GM21576 (cell line): ENCODE measurements around the gene PARP9.
"Not testable (repeated sequence)": the region's sequence is repeated elsewhere in the genome, so short reads cannot be mapped to it uniquely, and the experiment has no call there.

ENCODE experiments used
- ATAC-seq: cut with Tn5 transposase; IDR thresholded peaks from one replicate; pipeline ENCODE4 v1.9.1; 2021; ENCODE audit warnings: mild to moderate bottlenecking, moderate library complexity; ENCODE audit not compliant: unreplicated experiment

Gene PARP9

GRCh38 chr3:122576174-122576940 lies 12.3 kb upstream of the PARP9 start:
- peak; percentile 77 for ATAC-seq

DNA sequence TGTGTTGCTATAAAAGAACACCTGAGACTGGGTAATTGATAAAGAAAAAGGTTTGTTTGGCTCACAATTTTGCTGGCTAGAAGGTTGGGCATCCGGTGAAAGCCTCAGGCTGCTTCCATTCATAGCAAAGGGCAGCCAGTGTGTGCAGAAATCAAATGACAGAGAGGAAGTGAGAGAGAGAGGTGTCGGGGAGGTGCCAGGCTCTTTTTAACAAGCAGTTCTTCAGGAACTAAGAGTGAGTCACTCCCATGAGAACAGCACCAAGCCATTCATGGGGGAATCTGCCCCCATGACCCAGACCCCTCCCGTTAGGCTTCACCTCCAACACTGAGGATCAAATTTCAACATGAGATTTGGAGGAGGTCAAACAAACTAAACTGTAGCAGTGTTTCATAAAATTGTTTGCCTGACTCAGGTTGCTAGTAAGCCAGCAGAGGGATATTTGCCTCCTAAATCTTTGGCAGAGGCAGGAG lies 8.9 kb upstream of the PARP9 start:
- no peak for ATAC-seq

DNA sequence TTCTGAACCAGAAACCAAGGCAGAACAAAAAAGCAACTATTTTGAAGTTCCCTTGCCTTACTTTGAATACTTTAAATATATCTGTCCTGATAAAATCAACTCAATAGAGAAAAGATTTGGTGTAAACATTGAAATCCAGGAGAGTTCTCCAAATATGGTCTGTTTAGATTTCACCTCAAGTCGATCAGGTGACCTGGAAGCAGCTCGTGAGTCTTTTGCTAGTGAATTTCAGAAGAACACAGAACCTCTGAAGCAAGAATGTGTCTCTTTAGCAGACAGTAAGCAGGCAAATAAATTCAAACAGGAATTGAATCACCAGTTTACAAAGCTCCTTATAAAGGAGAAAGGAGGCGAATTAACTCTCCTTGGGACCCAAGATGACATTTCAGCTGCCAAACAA lies 4.7 kb upstream of the PARP9 start:
- ATAC-seq, result no peak

GRCh38 chr3:122568131-122568530 lies 4.0 kb upstream of the PARP9 start:
- ATAC-seq, result not testable (repeated sequence)

- ATAC-seq, result no peak
These were observed 429 bp downstream of the PARP9 start for GRCh38 chr3:122563717-122564025.

GRCh38 chr3:122562923-122563716 lies 980 bp downstream of the PARP9 start:
- ATAC-seq, result no peak

- no peak for ATAC-seq
These were observed 3.4 kb downstream of the PARP9 start for GRCh38 chr3:122560680-122561079.

DNA sequence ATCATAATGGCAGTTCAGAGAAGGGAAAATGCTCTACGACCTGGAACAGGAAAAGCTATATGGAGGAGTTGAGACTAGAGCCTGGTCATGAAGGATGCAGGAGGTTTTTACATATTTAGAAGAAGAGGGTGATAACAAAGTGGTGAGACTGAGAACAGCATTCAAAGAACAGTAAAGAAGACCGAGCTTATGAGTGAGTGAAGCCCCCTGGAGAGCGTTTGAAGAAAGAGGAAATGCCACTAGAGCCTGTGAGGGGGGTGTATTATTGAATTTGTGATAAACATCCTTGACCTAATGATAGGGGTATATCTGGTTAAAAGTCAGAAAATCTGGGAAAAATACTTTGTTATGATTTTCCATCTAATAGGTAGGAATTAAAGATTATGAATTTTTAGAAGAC lies 4.2 kb downstream of the PARP9 start:
- ATAC-seq, result no peak

DNA sequence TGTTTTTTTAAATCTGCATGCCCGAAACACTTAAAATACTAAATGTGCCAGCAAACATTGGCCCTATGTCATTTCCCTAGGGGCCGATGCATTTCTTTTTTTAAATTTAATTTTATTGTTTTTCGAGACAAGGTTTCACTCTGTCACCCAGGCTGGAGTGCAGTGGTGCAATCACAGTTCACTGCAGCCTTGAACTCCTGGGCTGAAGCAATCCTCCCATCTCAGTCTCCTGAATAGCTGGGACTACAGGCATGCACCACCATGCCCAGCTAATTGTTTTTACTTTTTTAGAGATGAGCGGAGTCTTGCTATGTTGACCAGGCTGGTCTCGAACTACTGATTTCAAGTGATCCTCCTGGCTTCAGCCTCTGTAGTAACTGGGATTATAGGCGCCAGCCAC lies 5.5 kb downstream of the PARP9 start:
- ATAC-seq, result no peak

DNA sequence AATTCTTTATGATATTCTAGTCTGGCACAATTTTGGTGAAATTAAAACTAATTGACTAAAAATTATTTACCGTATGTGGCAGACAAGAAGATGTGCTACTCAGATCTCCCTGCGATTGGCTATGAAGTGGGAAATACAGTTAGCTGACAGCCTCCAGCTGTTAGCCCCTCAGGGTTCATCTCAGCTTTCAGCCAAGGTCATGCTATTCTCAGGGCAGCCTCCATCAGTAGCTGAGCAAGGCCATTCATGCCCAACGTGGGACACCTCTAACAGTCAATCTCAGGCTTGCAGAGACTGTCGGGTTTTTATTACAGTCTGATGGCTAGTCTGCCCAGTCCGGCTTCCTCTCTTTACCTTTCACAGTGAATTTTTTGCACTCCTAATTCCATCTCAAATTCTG lies 6.7 kb downstream of the PARP9 start:
- no peak for ATAC-seq

- ATAC-seq, result no peak
These were observed 8.6 kb downstream of the PARP9 start for GRCh38 chr3:122555275-122556071.

GRCh38 chr3:122553171-122553570 lies 10.9 kb downstream of the PARP9 start:
- no peak for ATAC-seq

GRCh38 chr3:122548619-122549018 lies 15.5 kb downstream of the PARP9 start:
- no peak for ATAC-seq

DNA sequence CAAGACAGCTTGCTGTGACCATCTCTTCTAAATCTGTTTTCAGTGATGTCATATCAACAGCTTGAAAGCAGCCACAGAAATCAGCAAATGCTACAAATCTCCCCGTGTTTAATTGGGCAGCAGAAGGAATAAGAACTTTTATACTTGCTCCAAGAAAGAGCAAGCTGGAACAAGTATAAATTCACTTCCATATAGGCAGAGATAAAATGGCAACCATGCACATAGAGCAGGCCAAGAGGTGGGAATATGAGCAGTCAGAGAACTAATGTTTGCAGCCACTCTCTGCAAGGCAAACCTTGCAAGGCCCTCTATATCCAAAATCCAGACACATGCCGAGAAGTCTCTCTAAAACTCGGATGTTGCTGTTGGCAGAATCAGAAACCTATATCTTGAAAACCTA lies 16.0 kb downstream of the PARP9 start:
- ATAC-seq, result no peak

DNA sequence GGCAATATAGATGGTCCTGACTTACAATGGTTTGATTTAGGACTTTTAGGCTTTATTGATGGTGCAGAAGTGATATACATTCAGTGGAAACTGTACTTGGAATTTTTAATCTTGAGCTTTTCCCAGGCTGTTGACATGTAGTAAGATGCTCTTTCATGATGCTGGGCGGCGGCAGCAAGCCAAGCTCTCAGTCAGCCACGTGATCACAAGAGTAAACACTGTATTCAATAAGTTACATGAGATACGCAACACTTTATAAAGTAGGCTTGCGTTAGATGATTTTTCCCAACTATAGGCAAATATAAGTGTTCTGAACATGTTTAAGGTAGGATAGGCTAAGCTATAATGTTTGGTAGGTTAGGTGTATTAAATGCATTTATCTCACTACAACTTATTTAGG lies 17.9 kb downstream of the PARP9 start:
- ATAC-seq, result no peak

- no peak for ATAC-seq
These were observed 25.1 kb downstream of the PARP9 start for GRCh38 chr3:122538956-122539490.

DNA sequence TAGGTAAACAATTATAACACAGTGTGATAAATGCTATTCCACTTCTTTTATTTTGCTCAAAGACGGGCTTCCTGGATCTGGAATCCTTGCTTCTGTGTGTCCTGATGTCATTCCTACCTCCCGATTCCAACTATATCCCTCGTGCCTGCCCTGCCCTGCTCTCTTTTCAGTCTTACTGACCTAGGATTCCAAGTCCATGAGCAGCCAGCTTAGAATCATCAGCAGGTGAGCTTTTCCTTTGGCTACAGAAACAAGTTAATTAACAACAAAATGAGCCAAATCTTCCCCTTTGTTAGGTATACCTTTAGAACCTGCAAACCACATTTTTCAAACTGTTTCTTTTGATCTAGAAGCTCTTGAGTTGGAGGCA lies 27.5 kb downstream of the PARP9 start:
- ATAC-seq, result no peak

- ATAC-seq, result no peak
These were observed 28.0 kb downstream of the PARP9 start for GRCh38 chr3:122535964-122536631.

DNA sequence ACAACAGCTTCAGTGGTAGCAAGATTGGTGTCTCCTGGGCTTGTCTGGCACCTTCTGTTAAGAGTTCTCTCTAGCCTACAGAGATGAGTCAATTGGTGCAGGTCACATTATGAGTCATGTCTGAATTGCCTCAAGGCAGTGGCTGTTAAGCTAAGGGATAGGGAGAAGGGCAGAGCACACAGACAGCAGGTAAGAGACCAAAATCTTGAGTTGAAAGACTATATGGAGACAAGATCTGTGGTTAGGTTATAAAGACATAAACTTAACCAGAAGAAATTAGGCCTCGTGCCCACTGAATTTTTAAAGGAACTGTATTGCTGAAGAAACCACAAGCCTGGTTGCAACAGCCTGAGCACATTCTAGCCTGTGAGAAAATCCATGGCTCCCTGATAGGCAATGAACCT lies 30.2 kb downstream of the PARP9 start:
- peak; percentile 99 for ATAC-seq

- no peak for ATAC-seq
These were observed 30.6 kb downstream of the PARP9 start for GRCh38 chr3:122533480-122533879.

DNA sequence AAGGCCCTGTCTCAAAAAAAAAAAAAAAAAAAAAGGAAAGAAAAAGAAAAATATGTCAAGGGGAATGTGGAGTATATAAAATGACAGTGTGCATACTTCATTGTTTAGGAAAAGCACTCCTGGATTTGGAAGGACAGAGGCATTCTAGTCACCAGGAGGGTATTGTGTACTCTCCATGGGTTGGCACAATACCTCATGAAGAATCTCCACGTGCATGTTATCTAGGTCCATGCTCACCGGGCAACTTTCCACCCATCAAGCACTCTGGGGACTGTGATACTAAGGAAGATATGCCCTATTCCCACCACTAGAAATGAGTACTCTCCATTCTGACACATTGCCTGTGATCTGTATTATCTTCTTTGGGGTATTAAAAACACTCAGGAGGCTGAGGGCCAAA lies 33.9 kb downstream of the PARP9 start:
- ATAC-seq, result no peak
